ENCODE results near the gene EPHB2. TPM values are rescaled to one million over a fixed set of nuclear protein-coding genes. Genes with fewer than 3 reads are reported as not detected.

Gene EPHB2
- total and polyA plus RNA-seq, 2 of the 8 experiments (the other 6 are each of a cell fraction or from before 2014, with no cell fraction given), result 15.8 to 17.2 TPM

- TF ChIP-seq, protein P1, sequence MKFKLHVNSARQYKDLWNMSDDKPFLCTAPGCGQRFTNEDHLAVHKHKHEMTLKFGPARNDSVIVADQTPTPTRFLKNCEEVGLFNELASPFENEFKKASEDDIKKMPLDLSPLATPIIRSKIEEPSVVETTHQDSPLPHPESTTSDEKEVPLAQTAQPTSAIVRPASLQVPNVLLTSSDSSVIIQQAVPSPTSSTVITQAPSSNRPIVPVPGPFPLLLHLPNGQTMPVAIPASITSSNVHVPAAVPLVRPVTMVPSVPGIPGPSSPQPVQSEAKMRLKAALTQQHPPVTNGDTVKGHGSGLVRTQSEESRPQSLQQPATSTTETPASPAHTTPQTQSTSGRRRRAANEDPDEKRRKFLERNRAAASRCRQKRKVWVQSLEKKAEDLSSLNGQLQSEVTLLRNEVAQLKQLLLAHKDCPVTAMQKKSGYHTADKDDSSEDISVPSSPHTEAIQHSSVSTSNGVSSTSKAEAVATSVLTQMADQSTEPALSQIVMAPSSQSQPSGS (IDR thresholded peaks at IDR 0.05; ENCODE audit: low read length), result no peak
These were observed 156.2 kb downstream of the EPHB2 start (continued) for GRCh38 chr1:22866868-22867267.
